ENCODE measurements around the gene PTGER2. TPM values are rescaled to one million over a fixed set of nuclear protein-coding genes. Genes with fewer than 3 reads are reported as not detected.

Gene PTGER2
- total RNA-seq, 1 experiment from 2014 or later, result 0.57 TPM

DNA sequence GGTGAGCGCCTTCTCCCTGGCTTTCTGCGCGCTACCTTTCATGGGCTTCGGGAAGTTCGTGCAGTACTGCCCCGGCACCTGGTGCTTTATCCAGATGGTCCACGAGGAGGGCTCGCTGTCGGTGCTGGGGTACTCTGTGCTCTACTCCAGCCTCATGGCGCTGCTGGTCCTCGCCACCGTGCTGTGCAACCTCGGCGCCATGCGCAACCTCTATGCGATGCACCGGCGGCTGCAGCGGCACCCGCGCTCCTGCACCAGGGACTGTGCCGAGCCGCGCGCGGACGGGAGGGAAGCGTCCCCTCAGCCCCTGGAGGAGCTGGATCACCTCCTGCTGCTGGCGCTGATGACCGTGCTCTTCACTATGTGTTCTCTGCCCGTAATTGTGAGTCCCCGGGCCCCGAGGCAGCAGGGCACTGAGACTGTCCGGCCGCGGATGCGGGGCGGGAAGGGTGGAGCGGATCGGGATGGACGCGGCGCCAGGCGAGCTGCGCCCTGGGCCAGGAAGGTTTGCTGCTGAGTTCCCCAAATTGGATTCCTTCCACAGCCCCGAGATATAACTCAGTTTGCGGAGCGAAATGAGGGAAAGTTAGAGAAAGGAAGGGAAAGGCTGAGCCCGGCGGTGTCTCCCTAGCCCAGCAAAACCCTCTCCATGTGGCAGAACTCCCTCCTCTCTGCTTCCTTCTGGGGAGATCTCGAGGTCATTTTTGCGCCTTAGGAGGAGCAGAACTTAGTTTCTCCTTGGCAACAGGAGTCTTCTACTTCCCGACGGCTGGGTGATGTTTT, 45.6 kb upstream of the PTGER2 start:
- Histone ChIP-seq H3K27me3 (ENCODE audit: insufficient read depth, low read length) (no peaks in the 10 kb centered on the region), H3K9ac (ENCODE audit: low read length) (no peak overlapping the region), H3K79me2 (ENCODE audit: insufficient read depth, low read length) (no peaks in the 10 kb centered on the region), H3K9me3 (ENCODE audit: control insufficient read depth in 1 of 2, insufficient read depth in 1 of 2, low read depth in 1 of 2, low read length in 2 of 2) (no peaks in the 10 kb centered on the region), H3K27ac (ENCODE audit: low read depth, low read length) (no peak overlapping the region), H3K4me3 (replicated peaks in 1 of 2; ENCODE audit: low read depth in 1 of 2, low read length in 2 of 2) (no peak overlapping the region), H2AFZ (ENCODE audit: low read depth, low read length, poor library complexity, severe bottlenecking) (no peak overlapping the region), H3K9me2 (ENCODE audit: insufficient read depth) (no peaks in the 10 kb centered on the region), H3K4me2 (ENCODE audit: low read length) (no peak overlapping the region), H4K20me1 (ENCODE audit: insufficient read depth) (no peaks in the 10 kb centered on the region), H3K4me1 (ENCODE audit: control insufficient read depth in 1 of 2, insufficient read depth in 2 of 2, low read length in 2 of 2) (no peaks in the 10 kb centered on the region), H3K36me3 (ENCODE audit: control insufficient read depth in 1 of 2, insufficient read depth in 2 of 2, low read length in 2 of 2) (no peaks in the 10 kb centered on the region)
- ATAC-seq (no peak), DNase-seq (ENCODE audit: low read depth, low spot score) (no peak)
- ChIA-PET POLR2A (no interaction called here), RAD21 (ENCODE audit: low non-redundant PET in 1 of 2, low total read pairs in 2 of 2, uncharacterized antibody in 2 of 2, unreplicated experiment in 2 of 2) (no interaction called here), CTCF (no interaction called here)
- intact Hi-C loops (cut with micrococcal nuclease), result no loop called here
- TF ChIP-seq ATF3 (IDR thresholded peaks at IDR 0.05) (no peak), POLR2AphosphoS5 (IDR thresholded peaks at IDR 0.05; ENCODE audit: low read depth, low read length) (no peak), ZFX (IDR thresholded peaks at IDR 0.05) (no peak), RAD21 (IDR thresholded peaks at IDR 0.05; ENCODE audit: low read depth) (no peak), SRF (IDR thresholded peaks at IDR 0.05; ENCODE audit: low read depth) (no peak), EZH2 (IDR thresholded peaks at IDR 0.05) (no peak), FOSL1 (IDR thresholded peaks at IDR 0.05; ENCODE audit: low read depth) (no peak), ELF1 (IDR thresholded peaks at IDR 0.05; ENCODE audit: borderline replicate concordance, low read depth) (no peak), ZBTB33 (IDR thresholded peaks at IDR 0.05; ENCODE audit: extremely low read depth, insufficient replicate concordance, low read length) (no peak), SP1 (IDR thresholded peaks at IDR 0.05; ENCODE audit: low read depth) (no peak), REST (IDR thresholded peaks at IDR 0.05; ENCODE audit: low read depth) (no peak), ZNF274 (IDR thresholded peaks at IDR 0.05; ENCODE audit: low read depth, low read length) (no peak), SIN3A (IDR thresholded peaks at IDR 0.05; ENCODE audit: low read depth) (no peak), POLR2A (IDR thresholded peaks at IDR 0.05; ENCODE audit: borderline replicate concordance, extremely low read depth, insufficient read depth, insufficient read length) (no peak), JUND (IDR thresholded peaks at IDR 0.05) (no peak), YY1 (IDR thresholded peaks at IDR 0.05; ENCODE audit: extremely low read depth, insufficient replicate concordance, low read depth, low read length) (no peak), MAX (IDR thresholded peaks at IDR 0.05) (no peak)
- no TSS peak for BruUV-seq (replicated peaks)
